Diencephalon (tissue), 1 donor: ENCODE measurements around the gene APBB2. TPM values are rescaled to one million over a fixed set of nuclear protein-coding genes. Genes with fewer than 3 reads are reported as not detected.

ENCODE experiments used
- small RNA-seq: library from RNA; depleted of rRNA; stranded (forward); fragments of <200 nt; gene quantifications from one replicate; pipeline ENCODE3, GENCODE V24; 2014
- total RNA-seq: library from RNA; depleted of rRNA; stranded (reverse); fragments of >200 nt; gene quantifications from one replicate; pipeline ENCODE4 v1.2.3, GENCODE V29; 2014

Gene APBB2
- 107 TPM for total RNA-seq

GRCh38 chr4:41214136-41214824 lies at the start of gene APBB2:
Gene APBB2, minus strand, starts transcription at chr4:41214542. Its CDS starts 181,288 bp downstream, at chr4:41033254.

GRCh38 chr4:41256740-41257256 lies 42.5 kb upstream of the APBB2 start, which contains the start of gene UCHL1:
Gene UCHL1, plus strand, starts transcription at chr4:41256928. Its CDS starts 49 bp downstream, at chr4:41256977.

Small RNA genes within 50 kb of the gene (small RNA-seq; reads per million reads assigned to genes)
- gene RF00019 (not detected), gene RNA5SP160 (not detected), gene RNU6-1195P (not detected), gene RNU6-836P (not detected)

Other genes starting within 250 kb of the APBB2 start
- gene UCHL1, start 42.4 kb upstream of the APBB2 start, total RNA-seq = 1,495 TPM